Common myeloid progenitor, CD34-positive (primary cell): Measurements from ENCODE around the gene LHX8.
"Not testable (repeated sequence)": the region's sequence is repeated elsewhere in the genome, so short reads cannot be mapped to it uniquely, and the experiment has no call there.

Experiments
- CTCF ChIA-PET: fragments of 350-600 bp; sonication (Branson Sonifier 250); formaldehyde crosslinking; loops from one replicate; lab custom pipeline; 2021; ENCODE audit warnings: antibody characterized with exemption; lab: Charles Lee
- POLR2A ChIA-PET: fragments of 350-600 bp; sonication (Branson Sonifier 250); formaldehyde crosslinking; loops from one replicate; lab custom pipeline; 2021; ENCODE audit warnings: antibody characterized with exemption; lab: Charles Lee
- DNase-seq, 3 donors: peaks; one replicate each; pipeline versions ENCODE4 v3.0.0 to v3.0.0-alpha.2; 2013
- H3K27ac ChIP-seq, 2 experiments: 1 replicate in 1 of 2; 2 replicates in 1 of 2; pipeline ENCODE4 v1.7.0; 2013; ENCODE audit warnings: inconsistent platforms in 2 of 2, low read length in 2 of 2, mild to moderate bottlenecking in 2 of 2, low read depth in 1 of 2, moderate library complexity in 1 of 2; ENCODE audit not compliant: severe bottlenecking in 2 of 2, insufficient read depth in 1 of 2, poor library complexity in 1 of 2
- H3K27me3 ChIP-seq, 5 experiments: replicated peaks in 2 of 5; 1 replicate in 3 of 5; 2 replicates in 2 of 5; pipeline versions ENCODE4 v1.6.1 to v1.7.0; 2013; ENCODE audit warnings: low read length in 4 of 5, mild to moderate bottlenecking in 2 of 5, moderate library complexity in 2 of 5, inconsistent platforms in 1 of 5; ENCODE audit not compliant: insufficient read depth in 5 of 5, control insufficient read depth in 4 of 5
- H3K36me3 ChIP-seq, 4 experiments: 1 replicate in 2 of 4; 2 replicates in 2 of 4; pipeline versions ENCODE4 v1.6.1 to v1.7.0; 2013; ENCODE audit warnings: low read length in 3 of 4, control low read depth in 1 of 4, mild to moderate bottlenecking in 1 of 4; ENCODE audit not compliant: control insufficient read depth in 4 of 4, insufficient read depth in 4 of 4
- H3K4me1 ChIP-seq, 4 experiments: 1 replicate in 3 of 4; 2 replicates in 1 of 4; pipeline versions ENCODE4 v1.6.1 to v1.7.1; 2013; ENCODE audit warnings: low read length in 3 of 4, mild to moderate bottlenecking in 3 of 4, control low read depth in 1 of 4, inconsistent platforms in 1 of 4, moderate library complexity in 1 of 4; ENCODE audit not compliant: control insufficient read depth in 4 of 4, insufficient read depth in 4 of 4; ENCODE audit errors: control extremely low read depth in 1 of 4
- H3K4me3 ChIP-seq, 7 experiments: 1 replicate in 4 of 7; 2 replicates in 3 of 7; pipeline versions ENCODE4 v1.5.1 to v1.7.0; 2013; ENCODE audit warnings: mild to moderate bottlenecking in 7 of 7, low read length in 6 of 7, moderate library complexity in 6 of 7, inconsistent platforms in 2 of 7, low read depth in 2 of 7, control low read depth in 1 of 7; ENCODE audit not compliant: insufficient read depth in 4 of 7, control insufficient read depth in 1 of 7; ENCODE audit errors: extremely low read depth in 1 of 7
- H3K9me3 ChIP-seq, 5 experiments: 1 replicate in 4 of 5; 2 replicates in 1 of 5; pipeline versions ENCODE4 v1.6.1 to v1.7.1; 2013; ENCODE audit warnings: low read length in 4 of 5, mild to moderate bottlenecking in 2 of 5, inconsistent platforms in 1 of 5, low read depth in 1 of 5, moderate library complexity in 1 of 5; ENCODE audit not compliant: control insufficient read depth in 4 of 5, insufficient read depth in 2 of 5; ENCODE audit errors: control extremely low read depth in 1 of 5
- WGBS: methylation state at CpG from one replicate; pipeline ENCODE4 v1.1.5; 2013; ENCODE audit not compliant: insufficient coverage; 5-methylcytosine and 5-hydroxymethylcytosine counted together

LHX8 gene

GRCh38 chr1:75112362-75112951, 21.7 kb upstream of the LHX8 start:
- POLR2A ChIA-PET, CTCF ChIA-PET: not testable (repeated sequence)
- WGBS: 95% methylated on average over 13 of the region's 26 CpGs

GRCh38 chr1:75115654-75116053, 18.5 kb upstream of the LHX8 start:
- Histone ChIP-seq H3K4me3 (no peak overlapping the region), H3K9me3 (no peaks in the 10 kb centered on the region)
- CTCF ChIA-PET: no interaction called here

More at GRCh38 chr1:75112362-75112951, 21.7 kb upstream of the LHX8 start:
- not testable (repeated sequence) for H3K27me3 ChIP-seq, H3K36me3 ChIP-seq, H3K4me1 ChIP-seq, DNase-seq, H3K27ac ChIP-seq, H3K4me3 ChIP-seq, H3K9me3 ChIP-seq

DNA sequence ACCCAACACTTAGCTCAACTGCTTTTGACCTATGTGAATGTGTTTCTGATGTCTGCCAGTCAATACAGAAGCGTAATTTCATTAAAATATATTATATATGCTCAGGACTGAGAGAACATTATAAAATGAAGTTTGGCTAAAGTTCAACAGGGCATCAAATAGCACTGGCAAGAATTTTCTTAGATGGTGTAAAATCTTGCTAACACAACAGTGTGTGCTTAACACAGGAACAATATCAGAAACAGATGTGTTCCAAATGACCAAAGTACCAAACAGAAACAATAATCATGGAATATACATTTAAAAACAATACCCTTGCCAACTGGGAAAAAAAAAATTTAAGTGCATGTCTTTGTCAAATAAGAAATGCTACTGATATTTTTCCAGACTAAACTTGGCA, 10.4 kb upstream of the LHX8 start:
- ChIA-PET CTCF (interaction anchor here (0.7 kb wide), 1 partner anchor 11 kb away, joined by 3 read pairs; the partner anchor contains the start of gene LHX8), POLR2A (no interaction called here)
- WGBS: no CpG with 5 or more reads among the region's 1 CpG
- Histone ChIP-seq H3K36me3 (no peaks in the 10 kb centered on the region), H3K4me1 (peaks cover 0 to 13% (median 0%) of the 10 kb centered on the region in 4 experiments), H3K27me3 (peaks cover 17 to 88% (median 31%) of the 10 kb centered on the region in 5 experiments), H3K9me3 (peaks cover 0 to 21% (median 10%) of the 10 kb centered on the region in 5 experiments), H3K27ac (no peak overlapping the region), H3K4me3 (no peak overlapping the region)
- no peak for DNase-seq

More at GRCh38 chr1:75115654-75116053, 18.5 kb upstream of the LHX8 start:
- no peaks in the 10 kb centered on the region for H3K4me1 ChIP-seq
- POLR2A ChIA-PET: no interaction called here
- H3K36me3 ChIP-seq: no peaks in the 10 kb centered on the region
- no peak for DNase-seq
- H3K27me3 ChIP-seq: peaks cover 0 to 21% (median 5%) of the 10 kb centered on the region in 5 experiments
- H3K27ac ChIP-seq: no peak overlapping the region

- 17% methylated on average over 21 of the region's 23 CpGs for WGBS
- Histone ChIP-seq H3K27me3 (peaks cover 25 to 91% (median 39%) of the 10 kb centered on the region in 5 experiments), H3K4me3 (no peak overlapping the region), H3K9me3 (peaks cover 0 to 26% (median 10%) of the 10 kb centered on the region in 5 experiments), H3K4me1 (peaks cover 0 to 13% (median 0%) of the 10 kb centered on the region in 4 experiments), H3K27ac (no peak overlapping the region), H3K36me3 (no peaks in the 10 kb centered on the region)
- DNase-seq: no peak
- ChIA-PET POLR2A (no interaction called here), CTCF (no interaction called here)
Observed at GRCh38 chr1:75124510-75124909, 9.7 kb upstream of the LHX8 start.

- WGBS: 9% methylated on average over 29 of the region's 38 CpGs
- ChIA-PET CTCF (interaction anchor here (1.4 kb wide), 1 partner anchor 10 kb away, joined by 6 read pairs; the partner anchor contains the start of gene LHX8), POLR2A (no interaction called here)
- peaks cover 32 to 94% (median 44%) of the 10 kb centered on the region in 5 experiments for H3K27me3 ChIP-seq
- no peak for DNase-seq
- no peak overlapping the region for H3K27ac ChIP-seq
- H3K36me3 ChIP-seq: no peaks in the 10 kb centered on the region
- peaks cover 0 to 28% (median 10%) of the 10 kb centered on the region in 5 experiments for H3K9me3 ChIP-seq
- H3K4me1 ChIP-seq: peaks cover 0 to 13% (median 0%) of the 10 kb centered on the region in 4 experiments
- no peak overlapping the region for H3K4me3 ChIP-seq
Observed at GRCh38 chr1:75125161-75125726, 8.9 kb upstream of the LHX8 start.

DNA sequence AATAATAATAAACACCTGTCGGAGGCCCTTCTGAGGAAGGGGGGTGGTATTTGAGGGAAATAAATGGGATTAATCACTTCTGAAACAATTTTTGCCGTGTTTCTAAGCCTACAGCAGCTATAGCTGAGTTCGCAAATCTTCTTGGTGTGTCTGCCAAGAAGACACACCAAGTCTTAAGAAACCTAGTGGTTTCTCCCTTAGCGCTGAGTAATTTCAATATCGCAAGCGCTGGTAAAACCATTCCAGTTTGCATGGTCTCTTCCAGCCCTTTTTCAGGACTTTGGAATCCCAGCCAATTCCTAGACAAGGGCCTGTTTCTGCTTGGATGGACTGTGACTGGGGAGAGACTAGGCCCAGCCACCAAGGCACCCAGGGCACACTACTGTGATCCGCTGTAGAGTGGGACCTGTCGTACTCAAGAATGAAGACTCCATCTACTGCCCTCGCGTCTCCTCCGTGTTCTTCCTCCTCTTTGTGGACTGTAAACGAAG, 7.5 kb upstream of the LHX8 start:
- ChIA-PET CTCF (interaction anchor here (1.4 kb wide), 1 partner anchor 8 kb away, joined by 6 read pairs; the partner anchor contains the start of gene LHX8), POLR2A (no interaction called here)
- DNase-seq: no peak
- no peak overlapping the region for H3K27ac ChIP-seq
- peaks cover 32 to 99% (median 53%) of the 10 kb centered on the region in 5 experiments for H3K27me3 ChIP-seq
- WGBS: 18% methylated on average over 8 of the region's 12 CpGs
- H3K4me3 ChIP-seq: no peak overlapping the region
- H3K36me3 ChIP-seq: no peaks in the 10 kb centered on the region
- H3K4me1 ChIP-seq: peaks cover 0 to 13% (median 0%) of the 10 kb centered on the region in 4 experiments
- peaks cover 0 to 28% (median 10%) of the 10 kb centered on the region in 5 experiments for H3K9me3 ChIP-seq
